ENCODE data around the gene UNC13B.

UNC13B gene

DNA sequence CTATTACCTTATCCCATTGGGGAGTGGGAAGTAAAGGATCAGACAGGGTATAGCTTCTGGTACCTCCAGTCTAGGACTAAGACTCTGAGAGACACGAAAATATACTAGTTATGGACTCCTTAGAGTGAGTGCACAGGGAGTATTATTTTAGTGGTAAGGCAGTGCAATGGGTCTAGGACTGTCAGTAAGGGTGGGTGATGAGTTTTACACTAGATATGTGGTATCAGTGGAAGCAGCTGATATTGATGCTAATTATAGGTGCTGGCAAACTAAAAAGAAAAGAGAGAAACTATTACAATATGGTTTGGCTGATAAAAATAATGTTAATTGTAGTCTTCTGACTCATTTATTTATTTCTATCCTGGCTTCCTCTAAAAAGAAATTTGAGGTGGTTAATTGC is 118.6 kb downstream of the UNC13B start:
- DNase-seq = no peak

DNA sequence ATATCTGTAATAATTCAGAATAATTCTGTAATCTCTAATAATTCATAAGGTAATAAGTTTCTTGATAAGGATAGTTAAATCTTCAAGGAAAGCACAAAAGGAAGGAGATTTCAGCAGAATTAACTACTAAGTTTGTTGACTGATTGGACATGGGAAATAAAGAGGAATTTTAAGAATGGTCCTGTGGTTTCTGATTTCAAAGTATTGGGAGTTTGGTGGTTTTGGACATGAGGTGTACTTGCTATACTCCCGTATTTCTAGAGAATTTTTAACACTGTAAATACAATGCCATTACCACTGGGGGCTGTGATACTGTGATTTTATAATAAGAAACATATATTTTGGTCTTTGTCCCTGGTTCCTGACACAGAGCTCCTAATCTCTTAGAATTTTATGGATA is 123.9 kb downstream of the UNC13B start:
- no peak for DNase-seq

DNA sequence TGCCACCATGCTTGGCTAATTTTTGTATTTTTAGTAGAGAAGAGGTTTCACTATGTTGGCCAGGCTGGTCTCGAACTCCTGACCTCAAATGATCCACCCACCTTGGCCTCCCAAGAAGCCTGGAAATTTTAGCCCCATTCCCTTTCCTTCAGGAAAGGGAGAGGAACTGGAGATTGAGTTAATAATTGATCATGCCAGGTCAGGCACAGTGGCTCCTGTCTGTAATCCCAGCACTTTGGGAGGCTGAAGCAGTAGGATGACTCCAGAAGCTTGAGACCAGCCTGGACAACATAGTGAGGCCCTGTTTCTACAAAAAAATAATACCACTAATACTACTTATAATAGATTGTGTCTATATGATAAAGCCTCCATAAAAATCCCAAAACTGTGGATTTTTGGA is 124.6 kb downstream of the UNC13B start:
- no peak for DNase-seq

- DNase-seq = no peak
These were observed 126.3 kb downstream of the UNC13B start for GRCh38 chr9:35287987-35288632.

GRCh38 chr9:35288778-35289177 is 127.0 kb downstream of the UNC13B start:
- DNase-seq = no peak

DNA sequence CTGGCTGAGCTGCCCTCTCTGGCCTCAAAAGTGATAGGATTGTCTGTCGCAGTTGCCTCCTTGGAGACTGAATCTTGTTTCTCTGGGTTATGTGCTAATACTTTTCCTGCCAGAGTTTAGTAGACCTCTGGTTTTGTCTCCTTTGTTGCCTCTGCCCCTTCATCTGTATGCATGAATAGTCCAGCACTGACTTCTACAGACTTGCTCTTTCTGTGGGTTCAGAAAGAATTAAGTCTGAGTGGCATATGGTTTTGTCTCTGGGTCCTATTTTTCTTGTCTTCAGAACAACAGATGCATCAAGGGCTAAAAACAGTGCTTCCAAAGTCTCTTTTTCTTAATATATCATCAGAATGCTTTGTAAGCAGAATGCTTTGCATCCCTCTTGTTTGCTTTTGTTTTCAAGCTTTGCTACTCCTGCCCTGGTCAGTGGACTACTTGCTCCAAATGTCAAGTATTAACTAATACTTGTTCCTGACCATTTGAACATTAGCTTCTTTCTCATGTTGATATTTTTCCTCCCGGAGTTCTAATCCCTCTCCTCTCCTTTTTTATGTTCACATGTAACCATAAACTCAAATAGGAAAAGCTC is 131.7 kb downstream of the UNC13B start:
- no peak for DNase-seq

DNA sequence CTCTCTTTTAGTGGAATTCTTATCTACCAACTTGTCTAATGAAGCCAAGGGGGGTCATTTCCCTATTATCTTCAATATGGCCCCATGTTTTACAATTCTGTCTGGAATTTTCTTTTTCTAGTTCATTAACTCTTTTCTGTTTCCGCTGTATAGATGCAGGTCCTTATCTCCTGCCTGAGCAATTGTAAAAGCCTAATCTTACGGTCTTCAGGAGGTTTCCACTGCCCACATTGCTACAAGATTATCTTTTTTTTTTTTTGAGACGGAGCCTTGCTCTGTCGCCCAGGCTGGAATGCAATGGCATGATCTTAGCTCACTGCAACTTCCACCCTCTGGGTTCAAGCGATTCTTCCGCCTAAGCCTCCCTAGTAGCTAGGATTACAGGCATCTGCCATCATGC is 132.3 kb downstream of the UNC13B start:
- DNase-seq = no peak

- DNase-seq = no peak
These were observed 132.7 kb downstream of the UNC13B start for GRCh38 chr9:35294556-35294955.

- DNase-seq = no peak
These were observed 133.7 kb downstream of the UNC13B start for GRCh38 chr9:35295369-35296036.

DNA sequence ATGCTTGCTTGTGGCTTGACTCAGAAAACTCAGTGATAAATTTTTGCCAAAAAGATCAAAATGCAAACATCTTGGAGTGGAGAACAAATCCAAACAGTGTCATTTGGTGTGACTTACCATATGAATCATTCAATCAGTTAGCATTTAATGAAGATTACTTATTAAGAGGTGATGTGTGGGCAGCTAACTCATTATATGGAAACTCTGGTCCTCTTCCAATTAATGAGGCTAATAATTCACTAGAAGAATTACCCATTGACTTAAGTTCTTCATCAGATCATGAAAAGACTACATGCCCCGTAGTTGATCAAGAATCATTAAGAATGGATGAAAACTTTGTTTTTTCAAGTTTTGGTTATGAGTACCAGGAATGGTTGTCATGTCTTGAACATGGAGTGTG is 141.8 kb downstream of the UNC13B start:
- no peak for DNase-seq

DNA sequence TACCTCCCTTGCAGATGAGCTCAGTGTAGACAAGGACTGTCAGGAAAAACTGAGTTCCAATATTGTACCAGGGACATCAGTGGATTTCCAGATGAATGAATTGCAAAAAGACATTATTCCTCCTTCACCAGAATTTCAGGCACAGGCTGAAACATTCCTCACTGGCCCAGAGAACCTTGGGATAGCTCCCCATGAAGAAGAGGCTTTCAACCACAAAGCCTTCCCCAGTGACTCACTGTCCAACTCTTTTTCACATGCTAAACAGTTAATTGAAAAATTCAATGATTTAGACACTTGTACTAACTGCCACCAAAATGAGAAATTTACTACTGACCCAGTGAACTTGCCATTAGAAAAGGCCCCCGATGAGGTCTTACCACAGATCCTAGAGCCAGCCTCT is 144.5 kb downstream of the UNC13B start:
- DNase-seq = no peak

DNA sequence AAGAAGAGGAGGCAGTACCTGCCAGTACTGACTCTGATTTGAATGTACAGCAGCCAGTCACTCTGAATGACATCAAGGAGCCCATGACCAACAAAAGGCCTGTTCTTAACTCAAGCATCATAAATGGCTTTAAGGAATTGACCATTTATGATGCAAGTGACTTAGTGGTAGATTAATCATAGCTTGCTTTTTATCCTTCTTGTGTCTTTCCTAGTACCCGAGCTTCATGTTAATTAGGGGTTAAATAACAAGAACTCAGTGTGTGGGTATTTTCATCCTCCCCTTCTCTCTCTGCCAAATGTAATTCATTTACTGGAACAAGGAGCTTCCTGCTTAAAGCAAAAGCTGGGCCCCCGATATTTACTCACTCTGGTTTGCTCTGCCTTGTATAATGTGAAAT is 146.5 kb downstream of the UNC13B start:
- DNase-seq = no peak

GRCh38 chr9:35311891-35312639 is 150.3 kb downstream of the UNC13B start:
- DNase-seq = no peak

DNA sequence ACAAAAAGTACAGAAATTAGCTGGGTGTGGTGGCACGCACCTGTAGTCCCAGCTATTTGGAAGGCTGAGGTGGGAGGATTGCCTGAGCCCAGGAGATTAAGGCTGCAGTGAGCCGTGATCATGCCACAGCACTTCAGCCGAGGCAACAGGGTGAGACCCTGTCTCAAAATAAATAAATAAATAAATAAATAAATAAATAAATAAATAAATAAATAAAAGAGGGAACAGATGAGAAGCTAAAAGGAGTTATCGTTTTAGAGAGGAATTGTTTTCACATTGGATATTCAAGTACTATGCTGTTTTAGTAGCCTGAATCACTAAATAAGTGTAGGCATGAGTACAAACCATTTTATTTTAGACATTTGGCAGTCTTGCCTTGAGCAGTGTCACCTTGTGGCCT is 151.7 kb downstream of the UNC13B start:
- DNase-seq = no peak

- no peak for DNase-seq
These were observed 152.1 kb downstream of the UNC13B start for GRCh38 chr9:35313916-35314315.

- no peak for DNase-seq
These were observed 156.9 kb downstream of the UNC13B start for GRCh38 chr9:35318741-35319140.

- DNase-seq = no peak
These were observed 160.5 kb downstream of the UNC13B start for GRCh38 chr9:35322075-35322885.

DNA sequence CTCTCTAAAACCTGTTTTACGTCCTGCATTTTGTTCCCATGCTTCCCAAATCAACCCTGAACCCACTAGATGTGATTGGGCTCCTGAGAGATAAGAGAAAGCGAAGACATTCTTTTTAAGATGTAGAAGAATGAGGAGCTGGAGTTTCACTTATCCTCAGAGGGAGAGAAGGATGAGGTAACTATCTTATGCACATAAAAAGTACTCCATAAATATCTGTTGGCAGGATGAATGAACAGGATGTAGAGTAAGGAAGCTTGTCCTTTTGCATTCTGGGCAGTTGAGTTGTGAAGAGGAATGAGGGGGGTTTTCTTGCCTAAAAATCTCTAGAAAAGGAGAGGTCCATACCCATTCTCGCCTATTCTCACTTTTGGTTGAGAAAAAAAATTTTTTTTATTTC is 163.2 kb downstream of the UNC13B start:
- DNase-seq = no peak

- no peak for DNase-seq
These were observed 171.7 kb downstream of the UNC13B start for GRCh38 chr9:35333551-35333950.

GRCh38 chr9:35335164-35335563 is 173.4 kb downstream of the UNC13B start:
- no peak for DNase-seq

GRCh38 chr9:35338086-35338485 is 176.3 kb downstream of the UNC13B start:
- no peak for DNase-seq

GRCh38 chr9:35338561-35339274 is 176.9 kb downstream of the UNC13B start:
- DNase-seq = no peak
